Measurements from ENCODE around the gene IMPACT.

IMPACT gene, protein sequence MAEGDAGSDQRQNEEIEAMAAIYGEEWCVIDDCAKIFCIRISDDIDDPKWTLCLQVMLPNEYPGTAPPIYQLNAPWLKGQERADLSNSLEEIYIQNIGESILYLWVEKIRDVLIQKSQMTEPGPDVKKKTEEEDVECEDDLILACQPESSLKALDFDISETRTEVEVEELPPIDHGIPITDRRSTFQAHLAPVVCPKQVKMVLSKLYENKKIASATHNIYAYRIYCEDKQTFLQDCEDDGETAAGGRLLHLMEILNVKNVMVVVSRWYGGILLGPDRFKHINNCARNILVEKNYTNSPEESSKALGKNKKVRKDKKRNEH

DNA sequence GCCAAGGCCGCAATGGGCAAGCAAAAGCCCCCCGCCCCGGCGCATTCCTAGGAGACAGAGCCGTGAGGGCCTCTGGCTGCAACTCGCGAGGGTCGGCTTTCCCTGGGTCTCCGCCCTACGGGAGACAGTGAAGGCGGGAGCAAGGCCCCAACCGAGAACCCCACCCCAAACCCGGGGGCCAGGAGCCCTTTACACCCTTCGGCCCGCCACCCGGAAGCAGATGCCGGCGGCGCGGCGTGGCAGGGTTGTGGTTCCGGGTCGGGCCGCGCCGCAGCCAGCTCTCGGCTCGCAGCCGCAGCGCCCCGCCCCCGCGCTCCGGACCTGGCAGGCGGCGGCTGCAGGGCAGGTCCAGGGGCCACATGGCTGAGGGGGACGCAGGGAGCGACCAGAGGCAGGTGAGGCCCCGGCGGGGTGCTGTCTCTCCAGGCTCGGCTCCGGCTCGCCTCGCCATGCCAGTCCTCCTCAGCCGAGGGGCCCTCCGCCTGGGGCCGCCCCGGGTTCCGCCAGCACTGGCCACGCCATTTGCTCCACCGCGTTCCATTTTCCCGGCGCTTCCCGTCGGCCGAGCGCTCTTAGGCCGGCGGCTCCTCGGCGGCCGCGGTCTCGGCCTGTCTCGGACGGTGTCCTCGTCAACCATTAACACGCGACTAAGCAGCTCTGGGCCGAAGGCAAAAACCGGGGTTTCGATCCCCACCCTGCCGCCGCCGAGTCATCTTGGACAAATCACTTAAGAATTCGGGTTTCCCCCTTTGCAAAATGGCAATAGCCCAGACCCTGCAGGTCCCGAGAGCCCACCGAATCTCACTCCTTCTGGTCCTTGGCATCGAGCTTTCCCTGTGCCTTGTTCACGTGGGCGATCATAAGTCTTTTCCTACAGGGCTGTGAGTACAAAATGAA, at the start of gene IMPACT:
TSS of gene IMPACT (plus strand) at position 273 of the 897 bp plus-strand sequence. CDS start at position 360, 87 bp downstream.
- peak; percentile 97 for DNase-seq

DNA sequence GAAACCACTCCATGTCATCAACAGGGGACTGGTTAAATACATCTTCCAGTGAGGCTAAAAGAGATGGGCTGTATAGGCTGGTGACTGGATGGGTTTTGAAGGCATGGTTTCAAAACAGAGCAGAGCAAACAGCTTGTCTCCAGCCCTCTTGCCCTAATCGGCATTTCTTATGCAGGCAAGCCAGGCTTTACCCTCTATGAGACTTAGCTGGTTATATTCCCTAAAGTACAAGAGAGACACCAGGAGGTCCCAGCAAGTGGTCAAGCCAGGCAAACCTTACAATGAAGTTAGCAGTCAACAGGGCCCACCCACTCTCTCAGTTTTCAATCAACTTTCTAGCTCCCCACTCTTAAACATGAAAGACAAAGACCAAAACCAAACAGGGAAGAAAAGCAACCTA, 47.9 kb upstream of the IMPACT start:
- DNase-seq, result no peak

DNA sequence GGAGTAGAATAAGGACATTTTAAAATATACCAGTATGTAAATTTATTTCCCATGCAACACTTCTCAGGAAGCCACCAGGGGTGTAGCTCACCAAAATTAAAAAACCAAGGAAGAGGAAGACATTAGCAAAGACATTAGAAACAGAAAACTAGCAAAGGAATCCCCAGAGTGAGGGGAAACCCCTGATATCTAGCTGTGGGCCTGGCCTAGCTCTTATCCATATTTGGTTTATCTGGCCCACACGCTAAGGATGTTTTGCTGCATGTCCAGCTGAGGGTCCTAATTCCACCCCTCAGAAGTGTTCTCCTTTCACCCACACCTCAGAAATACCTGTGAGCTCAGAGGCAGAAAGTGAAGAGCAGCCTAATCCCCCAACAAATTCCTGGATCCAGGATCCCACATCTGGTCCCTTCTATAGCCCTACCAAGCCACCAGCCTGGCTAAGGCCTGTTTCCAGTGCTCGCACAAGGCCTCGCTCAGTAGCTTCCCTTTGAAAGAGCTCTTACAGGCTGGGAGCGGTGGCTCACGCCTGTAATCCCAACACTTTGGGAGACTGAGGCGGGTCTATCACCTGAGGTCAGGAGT, 46.2 kb upstream of the IMPACT start:
- no peak for DNase-seq

- DNase-seq, result no peak
Measured at GRCh38 chr18:24381126-24381525, 45.3 kb upstream of the IMPACT start.

- no peak for DNase-seq
Measured at GRCh38 chr18:24386681-24387080, 39.8 kb upstream of the IMPACT start.

GRCh38 chr18:24388957-24389356, 37.5 kb upstream of the IMPACT start:
- DNase-seq, result no peak

DNA sequence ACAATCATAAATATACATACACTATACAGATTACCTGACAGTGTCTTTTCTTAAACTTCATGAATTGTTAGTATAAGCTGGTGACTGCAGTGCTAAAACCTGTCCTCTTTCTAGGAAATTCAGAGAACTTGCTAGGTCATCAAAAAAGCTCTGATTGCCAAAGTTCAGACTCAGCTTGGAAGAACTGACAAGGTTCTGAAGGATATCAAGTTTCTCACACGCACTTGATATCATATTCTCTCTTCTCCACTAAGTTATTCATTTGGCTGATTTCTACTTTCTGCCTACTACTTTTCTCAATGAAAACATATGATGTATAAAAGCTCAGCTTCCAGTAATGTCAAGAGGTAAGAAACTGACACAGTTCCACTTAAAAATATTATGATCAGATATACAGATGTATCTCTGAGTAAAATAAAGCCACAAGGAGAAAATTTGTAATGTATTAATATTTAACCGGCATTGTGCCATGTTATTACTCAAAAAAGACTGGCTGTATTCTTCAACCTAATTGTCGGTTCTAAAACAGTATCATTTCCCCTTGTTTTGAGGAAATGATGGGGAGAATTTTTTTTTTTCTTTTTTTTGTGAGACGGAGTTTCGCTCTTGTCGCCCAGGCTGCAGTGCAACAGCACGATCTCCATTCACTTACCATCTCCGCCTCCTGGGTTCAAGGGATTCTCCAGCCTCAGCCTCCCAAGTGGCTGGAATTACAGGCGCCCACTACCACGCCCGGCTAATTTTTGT, 31.2 kb upstream of the IMPACT start:
- no peak for DNase-seq

- DNase-seq, result no peak
Measured at GRCh38 chr18:24396082-24396633, 30.3 kb upstream of the IMPACT start.

- peak; percentile 91 for DNase-seq
Measured at GRCh38 chr18:24397131-24397693, 29.3 kb upstream of the IMPACT start.

GRCh38 chr18:24397694-24398368, 28.6 kb upstream of the IMPACT start, which contains the start of gene OSBPL1A:
TSS of gene OSBPL1A (minus strand) at chr18:24397824. CDS start at chr18:24377533, 20,291 bp downstream.
- DNase-seq, result peak; percentile 99

- DNase-seq, result no peak
Measured at GRCh38 chr18:24398540-24398939, 27.9 kb upstream of the IMPACT start.

DNA sequence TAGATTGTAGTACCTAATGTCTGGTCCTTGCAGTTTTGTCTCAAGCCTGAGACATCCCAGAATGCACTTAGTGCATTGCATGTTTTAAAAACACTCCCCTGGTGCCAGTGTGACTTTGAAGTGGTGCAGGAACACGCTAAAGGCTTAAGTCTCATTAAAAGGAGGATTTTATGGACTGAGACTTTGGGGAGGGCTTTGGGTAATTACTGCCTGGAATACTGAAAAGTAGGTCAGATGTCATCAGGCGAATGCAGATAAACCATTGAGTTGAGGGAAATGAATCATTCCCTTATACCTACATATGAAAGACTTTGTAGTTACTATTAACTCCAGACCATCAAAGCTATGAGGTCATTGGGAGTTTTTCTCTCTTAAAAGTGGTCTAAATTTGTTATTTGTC, 25.9 kb upstream of the IMPACT start:
- DNase-seq, result no peak

DNA sequence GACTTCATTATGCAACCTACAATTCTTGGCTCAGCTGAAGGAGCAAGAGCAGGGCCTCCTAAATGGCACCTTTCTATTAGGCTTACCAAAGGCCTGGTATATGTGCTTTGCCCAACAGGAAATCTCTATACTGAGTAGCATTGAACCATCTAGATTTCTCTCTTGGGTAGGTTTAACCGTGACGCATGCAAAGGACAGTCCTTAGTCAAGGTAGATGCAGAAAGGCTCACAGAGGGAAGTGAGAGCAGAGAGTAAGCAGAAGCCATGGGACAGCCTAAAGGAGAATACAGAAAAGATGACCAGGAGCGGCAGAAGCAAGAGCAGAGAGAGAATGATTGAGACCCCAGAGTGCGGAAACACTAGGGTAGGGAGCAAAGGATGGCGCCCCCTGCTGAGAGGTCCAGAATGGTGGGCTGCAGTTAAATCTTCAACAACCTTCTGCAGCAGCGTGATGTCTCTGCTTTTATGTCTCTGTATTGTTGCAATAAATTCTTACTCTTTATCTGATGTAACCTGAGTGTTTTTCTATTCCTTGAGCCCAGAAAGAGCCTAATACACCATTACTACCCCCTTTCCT, 24.2 kb upstream of the IMPACT start:
- no peak for DNase-seq

- DNase-seq, result no peak
Measured at GRCh38 chr18:24403076-24403475, 23.4 kb upstream of the IMPACT start.

DNA sequence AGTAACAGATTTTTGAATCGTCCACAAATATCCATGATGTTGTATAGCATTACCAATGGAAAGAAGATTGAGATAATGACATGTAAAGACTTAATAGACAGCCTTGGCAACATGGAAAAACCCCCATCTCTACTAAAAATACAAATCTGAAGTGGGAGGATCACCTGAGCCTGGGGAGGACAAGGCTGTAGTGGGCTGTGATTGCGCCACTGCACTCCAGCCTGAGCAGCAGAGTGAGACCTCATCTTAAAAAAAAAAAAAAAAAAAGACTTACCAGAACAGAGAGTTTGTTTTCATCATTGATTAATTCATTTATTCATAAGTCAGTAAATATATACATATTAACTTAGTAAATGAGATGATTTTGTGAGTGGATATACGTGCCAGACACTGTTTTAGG, 21.9 kb upstream of the IMPACT start:
- DNase-seq, result no peak

GRCh38 chr18:24408496-24408895, 18.0 kb upstream of the IMPACT start:
- DNase-seq, result no peak

- peak; percentile 44 for DNase-seq
Measured at GRCh38 chr18:24413148-24413547, 13.3 kb upstream of the IMPACT start.

DNA sequence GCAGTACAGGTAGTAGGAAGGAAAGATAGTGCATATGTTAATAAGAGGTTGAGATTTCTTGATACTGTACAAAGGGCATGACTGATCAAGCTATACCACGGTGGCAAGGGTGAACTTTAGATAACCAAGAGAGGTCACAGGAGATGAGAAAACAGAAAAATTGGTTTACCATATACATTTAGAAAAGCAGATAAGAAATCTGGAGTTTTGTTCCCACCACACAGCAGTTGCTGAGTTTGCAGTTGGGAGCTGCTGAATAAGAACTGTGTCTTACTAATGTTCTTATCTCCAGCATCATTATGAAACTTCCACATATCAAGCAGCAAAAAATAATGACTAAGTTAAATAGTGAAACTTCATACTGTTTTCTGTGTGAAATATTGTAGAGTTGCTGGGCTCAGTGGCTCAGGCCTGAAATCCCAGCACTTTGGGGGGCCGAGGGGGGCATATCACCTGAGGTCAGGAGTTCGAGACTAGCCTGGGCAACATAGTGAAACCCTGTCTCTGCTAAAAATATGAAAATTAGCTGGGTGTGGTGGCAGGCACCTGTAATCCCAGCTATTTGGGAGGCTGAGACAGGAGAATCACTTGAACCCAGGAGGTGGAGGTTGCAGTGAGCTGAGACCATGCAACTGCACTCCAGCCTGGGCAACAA, 12.0 kb upstream of the IMPACT start:
- no peak for DNase-seq

GRCh38 chr18:24417480-24417879, 9.0 kb upstream of the IMPACT start:
- DNase-seq, result no peak

GRCh38 chr18:24420551-24420950, 5.9 kb upstream of the IMPACT start:
- no peak for DNase-seq

- no peak for DNase-seq
Measured at GRCh38 chr18:24421831-24422230, 4.6 kb upstream of the IMPACT start.
